ENCODE data around the gene TXNRD1.

TXNRD1 gene

DNA sequence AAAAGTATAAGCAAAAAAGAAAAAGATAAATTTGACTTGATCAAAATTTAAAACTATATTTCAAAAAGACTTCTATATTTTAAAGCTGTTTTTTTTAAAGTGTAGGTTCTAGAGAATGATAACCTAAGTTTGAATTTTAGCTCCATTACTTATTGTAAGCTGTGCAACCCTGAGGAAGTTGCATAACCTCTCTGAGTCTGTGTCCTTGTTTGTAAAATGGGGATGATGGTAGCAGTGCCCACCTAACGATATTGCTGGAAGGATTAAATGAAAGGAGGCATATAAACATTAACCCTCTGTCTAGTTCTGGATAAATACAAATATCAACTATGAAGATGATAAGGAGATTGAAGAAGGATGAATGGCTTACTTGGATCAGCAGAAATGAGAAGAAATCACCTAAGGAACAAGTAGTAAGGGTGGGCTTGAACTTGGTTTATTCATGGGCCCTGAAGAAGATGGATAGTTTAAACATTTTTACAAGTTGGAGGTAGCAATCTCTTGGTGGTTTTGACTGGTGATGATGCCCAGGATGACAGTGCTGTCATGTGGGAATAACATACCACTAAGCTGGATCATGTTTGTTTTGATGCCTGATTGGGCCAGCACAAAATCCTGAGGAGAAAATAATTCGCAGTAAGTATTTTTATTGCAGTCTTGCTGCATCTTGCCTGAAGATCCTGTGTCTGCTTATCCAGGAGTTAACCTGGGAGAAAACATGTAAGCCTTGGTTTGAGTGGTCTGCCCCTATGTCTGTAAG lies 35.0 kb downstream of the TXNRD1 start:
- DNase-seq (ENCODE audit: low read depth in 1 of 2, low spot score in 1 of 2) = no peak
- Histone ChIP-seq H3K27ac (replicated peaks) (no peak overlapping the region), H3K27me3 (ENCODE audit: insufficient read depth, poor library complexity, severe bottlenecking) (no peaks in the 10 kb centered on the region), H3K4me3 (replicated peaks; ENCODE audit: insufficient read depth, low read length) (no peak overlapping the region)
- TF ChIP-seq, protein P1, sequence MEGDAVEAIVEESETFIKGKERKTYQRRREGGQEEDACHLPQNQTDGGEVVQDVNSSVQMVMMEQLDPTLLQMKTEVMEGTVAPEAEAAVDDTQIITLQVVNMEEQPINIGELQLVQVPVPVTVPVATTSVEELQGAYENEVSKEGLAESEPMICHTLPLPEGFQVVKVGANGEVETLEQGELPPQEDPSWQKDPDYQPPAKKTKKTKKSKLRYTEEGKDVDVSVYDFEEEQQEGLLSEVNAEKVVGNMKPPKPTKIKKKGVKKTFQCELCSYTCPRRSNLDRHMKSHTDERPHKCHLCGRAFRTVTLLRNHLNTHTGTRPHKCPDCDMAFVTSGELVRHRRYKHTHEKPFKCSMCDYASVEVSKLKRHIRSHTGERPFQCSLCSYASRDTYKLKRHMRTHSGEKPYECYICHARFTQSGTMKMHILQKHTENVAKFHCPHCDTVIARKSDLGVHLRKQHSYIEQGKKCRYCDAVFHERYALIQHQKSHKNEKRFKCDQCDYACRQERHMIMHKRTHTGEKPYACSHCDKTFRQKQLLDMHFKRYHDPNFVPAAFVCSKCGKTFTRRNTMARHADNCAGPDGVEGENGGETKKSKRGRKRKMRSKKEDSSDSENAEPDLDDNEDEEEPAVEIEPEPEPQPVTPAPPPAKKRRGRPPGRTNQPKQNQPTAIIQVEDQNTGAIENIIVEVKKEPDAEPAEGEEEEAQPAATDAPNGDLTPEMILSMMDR (IDR thresholded peaks at IDR 0.05; ENCODE audit: insufficient read depth, low read length) = no peak
- TF ChIP-seq, protein P2, sequence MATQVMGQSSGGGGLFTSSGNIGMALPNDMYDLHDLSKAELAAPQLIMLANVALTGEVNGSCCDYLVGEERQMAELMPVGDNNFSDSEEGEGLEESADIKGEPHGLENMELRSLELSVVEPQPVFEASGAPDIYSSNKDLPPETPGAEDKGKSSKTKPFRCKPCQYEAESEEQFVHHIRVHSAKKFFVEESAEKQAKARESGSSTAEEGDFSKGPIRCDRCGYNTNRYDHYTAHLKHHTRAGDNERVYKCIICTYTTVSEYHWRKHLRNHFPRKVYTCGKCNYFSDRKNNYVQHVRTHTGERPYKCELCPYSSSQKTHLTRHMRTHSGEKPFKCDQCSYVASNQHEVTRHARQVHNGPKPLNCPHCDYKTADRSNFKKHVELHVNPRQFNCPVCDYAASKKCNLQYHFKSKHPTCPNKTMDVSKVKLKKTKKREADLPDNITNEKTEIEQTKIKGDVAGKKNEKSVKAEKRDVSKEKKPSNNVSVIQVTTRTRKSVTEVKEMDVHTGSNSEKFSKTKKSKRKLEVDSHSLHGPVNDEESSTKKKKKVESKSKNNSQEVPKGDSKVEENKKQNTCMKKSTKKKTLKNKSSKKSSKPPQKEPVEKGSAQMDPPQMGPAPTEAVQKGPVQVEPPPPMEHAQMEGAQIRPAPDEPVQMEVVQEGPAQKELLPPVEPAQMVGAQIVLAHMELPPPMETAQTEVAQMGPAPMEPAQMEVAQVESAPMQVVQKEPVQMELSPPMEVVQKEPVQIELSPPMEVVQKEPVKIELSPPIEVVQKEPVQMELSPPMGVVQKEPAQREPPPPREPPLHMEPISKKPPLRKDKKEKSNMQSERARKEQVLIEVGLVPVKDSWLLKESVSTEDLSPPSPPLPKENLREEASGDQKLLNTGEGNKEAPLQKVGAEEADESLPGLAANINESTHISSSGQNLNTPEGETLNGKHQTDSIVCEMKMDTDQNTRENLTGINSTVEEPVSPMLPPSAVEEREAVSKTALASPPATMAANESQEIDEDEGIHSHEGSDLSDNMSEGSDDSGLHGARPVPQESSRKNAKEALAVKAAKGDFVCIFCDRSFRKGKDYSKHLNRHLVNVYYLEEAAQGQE (IDR thresholded peaks at IDR 0.05; ENCODE audit: insufficient replicate concordance, low read depth) = no peak
- TF ChIP-seq SPI1 (IDR thresholded peaks at IDR 0.05; ENCODE audit: borderline replicate concordance, low read depth) (no peak), POLR2AphosphoS5 (IDR thresholded peaks at IDR 0.05; ENCODE audit: low read depth) (no peak), GABPA (IDR thresholded peaks at IDR 0.05; ENCODE audit: low read depth) (no peak)

DNA sequence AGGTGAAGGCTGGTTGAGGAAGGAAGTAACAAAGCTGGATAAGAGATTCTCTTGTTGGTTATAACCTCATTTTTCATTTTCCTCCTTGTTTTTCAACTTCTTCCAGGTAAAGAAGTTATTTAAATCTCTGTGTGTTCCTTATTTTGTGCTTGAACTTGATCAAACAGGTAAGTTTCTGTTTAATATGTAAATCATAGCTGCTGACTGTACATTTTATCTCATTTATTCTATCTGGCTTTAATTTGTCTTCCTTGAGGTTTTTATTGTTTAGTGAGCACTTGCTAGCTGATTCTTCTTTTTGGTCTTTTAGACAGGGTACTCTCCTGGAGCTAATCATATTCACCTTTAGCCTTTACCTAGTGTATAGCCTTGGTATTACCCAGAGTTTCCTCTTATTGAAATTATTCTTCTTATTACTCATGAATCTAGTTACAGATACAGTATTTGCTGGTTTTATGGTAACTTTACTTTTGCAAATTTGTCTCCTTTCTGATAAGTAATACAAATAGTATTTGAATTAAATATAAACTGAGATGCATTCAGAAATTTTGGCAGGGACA lies 42.4 kb downstream of the TXNRD1 start:
- TF ChIP-seq SPI1 (IDR thresholded peaks at IDR 0.05; ENCODE audit: borderline replicate concordance, low read depth) (no peak), POLR2AphosphoS5 (IDR thresholded peaks at IDR 0.05; ENCODE audit: low read depth) (no peak), GABPA (IDR thresholded peaks at IDR 0.05; ENCODE audit: low read depth) (no peak)
- TF ChIP-seq, protein P2 (IDR thresholded peaks at IDR 0.05; ENCODE audit: insufficient replicate concordance, low read depth) = no peak
- TF ChIP-seq, protein P1 (IDR thresholded peaks at IDR 0.05; ENCODE audit: insufficient read depth, low read length) = no peak
- H3K4me3 ChIP-seq (replicated peaks; ENCODE audit: insufficient read depth, low read length) = no peak overlapping the region
- H3K27ac ChIP-seq (replicated peaks) = no peak overlapping the region
- no peak for DNase-seq (ENCODE audit: low read depth in 1 of 2, low spot score in 1 of 2)
- H3K27me3 ChIP-seq (ENCODE audit: insufficient read depth, poor library complexity, severe bottlenecking) = no peaks in the 10 kb centered on the region

GRCh38 chr12:104258476-104259067 lies 43.0 kb downstream of the TXNRD1 start:
- TF ChIP-seq, protein P1 (IDR thresholded peaks at IDR 0.05; ENCODE audit: insufficient read depth, low read length) = no peak
- TF ChIP-seq POLR2AphosphoS5 (IDR thresholded peaks at IDR 0.05; ENCODE audit: low read depth) (no peak), SPI1 (IDR thresholded peaks at IDR 0.05; ENCODE audit: borderline replicate concordance, low read depth) (no peak), GABPA (IDR thresholded peaks at IDR 0.05; ENCODE audit: low read depth) (no peak)
- TF ChIP-seq, protein P2 (IDR thresholded peaks at IDR 0.05; ENCODE audit: insufficient replicate concordance, low read depth) = no peak
- Histone ChIP-seq H3K27ac (replicated peaks) (no peak overlapping the region), H3K4me3 (replicated peaks; ENCODE audit: insufficient read depth, low read length) (no peak overlapping the region), H3K27me3 (ENCODE audit: insufficient read depth, poor library complexity, severe bottlenecking) (no peaks in the 10 kb centered on the region)
- no peak for DNase-seq (ENCODE audit: low read depth in 1 of 2, low spot score in 1 of 2)

Measured in HL-60 (cell line).